ENCODE data around the gene P2RX5.
"Not testable (repeated sequence)": the region's sequence is repeated elsewhere in the genome, so short reads cannot be mapped to it uniquely, and the experiment has no call there.

Gene P2RX5

GRCh38 chr17:3695723-3696411, at the start of gene P2RX5:
Gene P2RX5, minus strand, starts transcription at chr17:3696155. Its CDS starts 150 bp downstream, at chr17:3696005.
- DNase-seq: no peak

- DNase-seq: no peak
These were observed 49.1 kb upstream of the P2RX5 start for GRCh38 chr17:3745071-3745470.

GRCh38 chr17:3744014-3744413, 48.1 kb upstream of the P2RX5 start:
- no peak for DNase-seq

GRCh38 chr17:3740611-3741073, 44.7 kb upstream of the P2RX5 start:
- no peak for DNase-seq

- no peak for DNase-seq
These were observed 43.6 kb upstream of the P2RX5 start for GRCh38 chr17:3739422-3740124.

- no peak for DNase-seq
These were observed 42.8 kb upstream of the P2RX5 start for GRCh38 chr17:3738562-3739295.

GRCh38 chr17:3735515-3735914, 39.6 kb upstream of the P2RX5 start:
- no peak for DNase-seq

- not testable (repeated sequence) for DNase-seq
These were observed 38.9 kb upstream of the P2RX5 start for GRCh38 chr17:3734911-3735276.

GRCh38 chr17:3732210-3732621, 36.3 kb upstream of the P2RX5 start:
- no peak for DNase-seq

GRCh38 chr17:3730881-3731429, 35.0 kb upstream of the P2RX5 start:
- DNase-seq: no peak

- DNase-seq: no peak
These were observed 33.9 kb upstream of the P2RX5 start for GRCh38 chr17:3729881-3730280.

GRCh38 chr17:3728099-3728498, 32.1 kb upstream of the P2RX5 start:
- not testable (repeated sequence) for DNase-seq

- no peak for DNase-seq
These were observed 31.1 kb upstream of the P2RX5 start for GRCh38 chr17:3727041-3727440.

GRCh38 chr17:3724378-3725077, 28.6 kb upstream of the P2RX5 start:
- DNase-seq: no peak

GRCh38 chr17:3723556-3724377, 27.8 kb upstream of the P2RX5 start, which contains the start of gene HASPIN:
Gene HASPIN, plus strand, starts transcription at chr17:3723903. Its CDS starts 33 bp downstream, at chr17:3723936.
- DNase-seq: peak; percentile 25

GRCh38 chr17:3723188-3723555, 27.2 kb upstream of the P2RX5 start:
- no peak for DNase-seq

GRCh38 chr17:3722716-3723115, 26.8 kb upstream of the P2RX5 start:
- no peak for DNase-seq

GRCh38 chr17:3719265-3719664, 23.3 kb upstream of the P2RX5 start:
- DNase-seq: no peak

- no peak for DNase-seq
These were observed 22.2 kb upstream of the P2RX5 start for GRCh38 chr17:3718201-3718600.

- no peak for DNase-seq
These were observed 19.3 kb upstream of the P2RX5 start for GRCh38 chr17:3715296-3715695.

- DNase-seq: no peak
These were observed 17.0 kb upstream of the P2RX5 start for GRCh38 chr17:3712811-3713463.
